Body of pancreas (tissue), 4 donors: ENCODE results near the gene SLC66A1. TPM values are rescaled to one million over a fixed set of nuclear protein-coding genes. Genes with fewer than 3 reads are reported as not detected.

Experiments
- ATAC-seq: fragments of 150-250 bp; one replicate; pipeline ENCODE4 v1.9.1; 2016
- DNase-seq, 4 donors: peaks; one replicate each; pipeline ENCODE4 v3.0.0-alpha.2; 2019
- H3K27ac ChIP-seq, 4 donors: fragments of 200-600 bp; sonication (generic); 1 replicate in 3 of 4; 2 replicates in 1 of 4; pipeline versions ENCODE4 v1.5.1 to v1.6.1; 2016 to 2019; ENCODE audit warnings: mild to moderate bottlenecking in 1 of 4, mixed read lengths in 1 of 4, moderate library complexity in 1 of 4
- H3K27me3 ChIP-seq, 2 donors: fragments of 200-600 bp; sonication (generic); one replicate each; pipeline ENCODE4 v1.6.0; 2016; ENCODE audit warnings: mild to moderate bottlenecking in 1 of 2
- H3K36me3 ChIP-seq, 2 donors: fragments of 200-600 bp; sonication (generic); replicated peaks in 1 of 2; 2 replicates each; pipeline ENCODE4 v1.5.1; 2016; ENCODE audit warnings: low read depth in 2 of 2; ENCODE audit not compliant: insufficient read depth in 1 of 2
- H3K4me1 ChIP-seq: fragments of 200-600 bp; sonication (generic); one replicate; pipeline ENCODE4 v1.6.0; 2016
- H3K4me3 ChIP-seq, 2 donors: fragments of 200-600 bp; sonication (generic); 1 replicate in 1 of 2; 2 replicates in 1 of 2; pipeline ENCODE4 v1.5.1; 2016 to 2019
- H3K9me3 ChIP-seq, 3 donors: fragments of 200-600 bp; sonication (generic); 1 replicate in 2 of 3; 2 replicates in 1 of 3; pipeline ENCODE4 v1.5.1; 2016
- POLR2A ChIP-seq, 3 donors: fragments of 450-650 bp; IDR thresholded peaks; one replicate each; pipeline ENCODE4 v1.6.1; 2016; ENCODE audit warnings: antibody characterized with exemption in 3 of 3, mild to moderate bottlenecking in 2 of 3
- WGBS, 2 donors: methylation state at CpG; one replicate each; pipeline ENCODE4 v1.1.5; 2017; 5-methylcytosine and 5-hydroxymethylcytosine counted together
- intact Hi-C: fragments of 100-400 bp; cut with DNase I; formaldehyde crosslinking; loops from one replicate; pipeline ENCODE4 v1.15.1; 2023
- total RNA-seq, 2 donors: library from RNA; depleted of rRNA; stranded (reverse); fragments of >200 nt; gene quantifications; one replicate each; pipeline ENCODE4 v1.1.0, GENCODE V29; 2016
- TF ChIP-seq, protein P1 (sequence below), 7 experiments: fragments of 450-650 bp in 4 of 7; fragments of 200-600 bp in 3 of 7; sonication (generic) in 3 of 7; IDR thresholded peaks; one replicate each; pipeline ENCODE4 v1.5.1; 2016 to 2019; ENCODE audit warnings: antibody characterized with exemption in 7 of 7

SLC66A1 gene
- total RNA-seq, 2 donors from 2014 or later: 9.6 to 23.4 TPM

- ATAC-seq: no peak
- Histone ChIP-seq H3K4me1 (no peaks in the 10 kb centered on the region), H3K4me3 (no peak overlapping the region), H3K9me3 (no peaks in the 10 kb centered on the region), H3K27ac (no peak overlapping the region), H3K27me3 (no peaks in the 10 kb centered on the region), H3K36me3 (peaks cover 0 to 15% of the 10 kb centered on the region in 2 donors)
- intact Hi-C loops: no loop called here
- 84 to 88% methylated on average over 10 to 13 of the region's 13 CpGs for WGBS, 2 donors
- TF ChIP-seq, protein P1, sequence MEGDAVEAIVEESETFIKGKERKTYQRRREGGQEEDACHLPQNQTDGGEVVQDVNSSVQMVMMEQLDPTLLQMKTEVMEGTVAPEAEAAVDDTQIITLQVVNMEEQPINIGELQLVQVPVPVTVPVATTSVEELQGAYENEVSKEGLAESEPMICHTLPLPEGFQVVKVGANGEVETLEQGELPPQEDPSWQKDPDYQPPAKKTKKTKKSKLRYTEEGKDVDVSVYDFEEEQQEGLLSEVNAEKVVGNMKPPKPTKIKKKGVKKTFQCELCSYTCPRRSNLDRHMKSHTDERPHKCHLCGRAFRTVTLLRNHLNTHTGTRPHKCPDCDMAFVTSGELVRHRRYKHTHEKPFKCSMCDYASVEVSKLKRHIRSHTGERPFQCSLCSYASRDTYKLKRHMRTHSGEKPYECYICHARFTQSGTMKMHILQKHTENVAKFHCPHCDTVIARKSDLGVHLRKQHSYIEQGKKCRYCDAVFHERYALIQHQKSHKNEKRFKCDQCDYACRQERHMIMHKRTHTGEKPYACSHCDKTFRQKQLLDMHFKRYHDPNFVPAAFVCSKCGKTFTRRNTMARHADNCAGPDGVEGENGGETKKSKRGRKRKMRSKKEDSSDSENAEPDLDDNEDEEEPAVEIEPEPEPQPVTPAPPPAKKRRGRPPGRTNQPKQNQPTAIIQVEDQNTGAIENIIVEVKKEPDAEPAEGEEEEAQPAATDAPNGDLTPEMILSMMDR (IDR thresholded peaks at IDR 0.05): no peak
- no peak for TF ChIP-seq POLR2A (IDR thresholded peaks at IDR 0.05)
- DNase-seq: no peak
These were observed 17.1 kb downstream of the SLC66A1 start for GRCh38 chr1:19329188-19329587.

DNA sequence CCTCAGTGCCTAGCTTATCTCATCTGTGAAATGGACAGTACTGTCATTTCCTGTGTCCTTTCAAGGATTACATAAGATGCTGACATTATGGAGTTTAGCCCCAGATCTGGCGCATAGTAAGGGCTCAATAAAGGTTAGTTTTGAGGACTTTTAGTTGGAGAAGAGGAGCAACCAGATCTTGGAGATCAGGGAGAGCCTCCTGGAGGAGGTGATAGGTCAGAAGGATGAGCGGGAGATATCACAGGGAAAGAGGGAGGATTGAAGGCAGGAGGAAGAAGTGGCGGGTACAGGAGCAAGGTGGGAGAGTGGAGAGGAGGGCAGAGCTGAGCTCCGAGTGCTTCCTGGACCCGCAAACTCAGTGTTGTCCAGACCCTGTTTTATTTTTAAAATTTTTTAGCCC, 17.5 kb downstream of the SLC66A1 start:
- no peaks in the 10 kb centered on the region for H3K27me3 ChIP-seq
- ATAC-seq (no peak), DNase-seq (no peak)
- TF ChIP-seq, protein P1 (IDR thresholded peaks at IDR 0.05): no peak
- TF ChIP-seq POLR2A (IDR thresholded peaks at IDR 0.05): no peak
- WGBS, 2 donors: 89 to 94% methylated on average over 5 of the region's 5 CpGs
- H3K9me3 ChIP-seq: no peaks in the 10 kb centered on the region
- H3K4me1 ChIP-seq: no peaks in the 10 kb centered on the region
- no peak overlapping the region for H3K27ac ChIP-seq
- H3K36me3 ChIP-seq: peaks cover 0 to 14% of the 10 kb centered on the region in 2 donors
- no peak overlapping the region for H3K4me3 ChIP-seq
- intact Hi-C loops: no loop called here

- no peaks in the 10 kb centered on the region for H3K9me3 ChIP-seq
- TF ChIP-seq POLR2A (IDR thresholded peaks at IDR 0.05): no peak
- TF ChIP-seq, protein P1 (IDR thresholded peaks at IDR 0.05): no peak
- no peaks in the 10 kb centered on the region for H3K27me3 ChIP-seq
- H3K4me3 ChIP-seq: no peak overlapping the region
- DNase-seq (no peak), ATAC-seq (no peak)
- intact Hi-C loops: no loop called here
- WGBS, 2 donors: 96 to 97% methylated on average over 8 to 14 of the region's 14 CpGs
- peaks cover 0 to 9% of the 10 kb centered on the region in 2 donors for H3K36me3 ChIP-seq
- H3K4me1 ChIP-seq: no peaks in the 10 kb centered on the region
- H3K27ac ChIP-seq: no peak overlapping the region
These were observed 18.5 kb downstream of the SLC66A1 start for GRCh38 chr1:19330449-19331135.

DNA sequence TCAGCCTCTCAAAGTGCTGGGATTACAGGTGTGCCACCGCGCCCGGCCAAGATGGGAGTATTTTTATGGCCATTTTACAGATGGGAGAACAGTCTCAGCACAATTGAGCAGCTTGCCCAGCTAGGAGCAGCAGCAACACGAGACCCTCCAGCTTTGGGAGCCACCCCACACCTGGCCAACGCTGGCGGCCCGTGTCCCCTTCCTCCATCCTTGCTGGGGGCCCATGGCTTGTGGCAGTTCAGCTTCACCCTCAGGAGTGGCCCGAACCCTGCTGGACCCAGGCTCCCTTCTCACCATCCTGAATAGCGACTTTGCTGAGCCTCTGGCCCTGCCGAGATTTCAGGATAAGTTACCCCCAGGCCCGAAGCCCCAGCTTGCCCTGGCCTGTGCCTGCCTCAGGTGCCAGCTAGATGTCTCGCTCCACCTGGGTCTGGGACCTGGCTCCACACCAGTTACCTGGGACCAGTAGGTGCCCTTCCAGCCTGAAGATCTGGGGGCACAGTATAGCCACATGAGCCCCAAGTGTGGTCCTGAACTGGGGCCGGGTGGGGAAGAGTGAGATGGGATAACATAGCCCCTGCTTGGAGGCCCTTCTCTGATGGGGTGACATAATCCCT, 19.2 kb downstream of the SLC66A1 start:
- WGBS, 2 donors: 89 to 93% methylated on average over 9 to 13 of the region's 13 CpGs
- no peaks in the 10 kb centered on the region for H3K4me1 ChIP-seq
- no peaks in the 10 kb centered on the region for H3K27me3 ChIP-seq
- intact Hi-C loops: no loop called here
- H3K4me3 ChIP-seq: no peak overlapping the region
- H3K36me3 ChIP-seq: peaks cover 0 to 9% of the 10 kb centered on the region in 2 donors
- no peak for ATAC-seq
- no peaks in the 10 kb centered on the region for H3K9me3 ChIP-seq
- TF ChIP-seq, protein P1 (IDR thresholded peaks at IDR 0.05): no peak
- TF ChIP-seq POLR2A (IDR thresholded peaks at IDR 0.05): no peak
- no peak overlapping the region for H3K27ac ChIP-seq
- DNase-seq: no peak
